Activated T-cell treated with anti-CD3 and anti-CD28 coated beads, Interleukin-2, amount 50 U/mL, for 48 hours (primary cell): ENCODE results near the gene CDS1.
"Not testable (repeated sequence)": the region's sequence is repeated elsewhere in the genome, so short reads cannot be mapped to it uniquely, and the experiment has no call there.

ENCODE experiments used
- DNase-seq, 2 experiments: peaks; one replicate each; pipeline ENCODE4 v3.0.0-alpha.2; 2020

CDS1 gene

GRCh38 chr4:84582988-84583875 is at the start of gene CDS1:
CDS1 (plus strand) TSS chr4:84583127; CDS start chr4:84583402, 275 bp downstream.
- DNase-seq: no peak

- DNase-seq: no peak
These were observed 47.0 kb upstream of the CDS1 start for GRCh38 chr4:84535901-84536300.

DNA sequence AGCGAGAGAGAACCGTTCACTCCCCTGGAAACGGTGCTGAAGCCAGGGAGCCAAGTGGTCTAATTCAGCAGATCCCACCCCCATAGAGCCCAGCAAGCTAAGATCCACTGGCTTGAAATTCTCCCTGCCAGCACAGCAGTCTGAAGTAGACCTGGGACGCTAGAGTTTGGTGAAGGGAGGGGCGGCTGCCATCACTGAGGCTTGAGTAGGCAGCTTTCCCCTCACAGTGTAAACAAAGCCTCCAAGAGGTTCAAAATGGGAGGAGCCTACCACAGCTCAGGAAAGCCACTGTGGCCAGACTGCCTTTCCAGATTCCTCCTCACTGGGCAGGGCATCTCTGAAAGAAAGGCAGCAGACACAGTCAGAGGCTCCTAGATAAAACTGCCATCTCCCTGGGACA is 37.8 kb upstream of the CDS1 start:
- DNase-seq: no peak

DNA sequence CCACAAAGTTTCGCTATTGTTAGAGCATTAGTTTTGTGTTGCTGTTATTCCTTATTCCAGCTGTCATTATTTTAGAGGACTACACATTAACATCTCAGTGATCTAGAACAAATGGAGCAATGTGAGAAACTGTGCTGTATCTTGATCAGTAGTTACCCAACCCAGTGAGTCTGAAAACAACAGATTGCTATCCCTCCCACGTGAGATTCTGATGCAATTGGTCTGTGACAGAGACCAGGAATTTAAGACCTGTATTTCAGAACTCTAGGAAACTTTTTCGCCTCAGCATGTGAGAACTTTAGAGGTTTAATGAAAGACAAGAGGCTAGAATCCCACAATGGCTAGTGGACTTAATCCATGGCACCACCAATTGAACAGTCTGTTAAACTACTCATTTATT is 35.7 kb upstream of the CDS1 start:
- DNase-seq: no peak

DNA sequence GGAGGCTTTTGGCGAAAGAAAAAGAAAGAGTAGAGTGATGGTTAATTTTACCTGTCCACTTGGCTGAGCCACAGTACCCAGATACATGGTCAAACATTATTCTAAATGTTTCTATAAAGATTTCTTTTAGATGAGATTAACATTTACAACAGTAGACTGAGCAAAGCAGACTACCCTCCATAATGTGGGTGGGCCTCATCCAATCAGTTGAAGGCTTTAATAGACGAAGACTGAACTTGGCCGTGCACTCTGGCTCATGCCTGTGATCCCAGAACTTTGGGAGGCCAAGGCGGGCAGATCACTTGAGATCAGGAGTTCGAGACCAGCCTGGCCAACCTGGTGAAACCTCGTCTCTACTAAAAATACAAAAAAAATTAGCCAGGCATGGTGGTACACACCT is 33.7 kb upstream of the CDS1 start:
- not testable (repeated sequence) for DNase-seq

DNA sequence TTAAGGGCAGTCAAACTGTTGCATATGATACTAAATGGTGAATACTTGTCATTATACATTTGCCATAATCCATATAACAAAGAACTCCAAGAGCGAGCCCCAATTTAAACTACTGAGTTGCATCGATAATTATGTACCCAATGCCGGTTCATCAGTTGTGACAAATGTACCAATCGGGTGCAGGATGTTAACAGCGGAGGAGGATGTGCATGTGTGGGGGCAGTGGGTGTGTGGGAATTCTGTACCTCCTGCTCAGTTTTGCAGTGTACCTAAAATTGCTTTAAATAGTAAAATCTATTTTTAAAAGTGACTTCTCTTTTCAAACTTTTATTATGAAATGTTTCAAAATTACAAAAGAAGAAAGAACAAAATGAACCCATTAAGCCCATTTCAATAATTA is 20.8 kb upstream of the CDS1 start:
- DNase-seq: no peak

DNA sequence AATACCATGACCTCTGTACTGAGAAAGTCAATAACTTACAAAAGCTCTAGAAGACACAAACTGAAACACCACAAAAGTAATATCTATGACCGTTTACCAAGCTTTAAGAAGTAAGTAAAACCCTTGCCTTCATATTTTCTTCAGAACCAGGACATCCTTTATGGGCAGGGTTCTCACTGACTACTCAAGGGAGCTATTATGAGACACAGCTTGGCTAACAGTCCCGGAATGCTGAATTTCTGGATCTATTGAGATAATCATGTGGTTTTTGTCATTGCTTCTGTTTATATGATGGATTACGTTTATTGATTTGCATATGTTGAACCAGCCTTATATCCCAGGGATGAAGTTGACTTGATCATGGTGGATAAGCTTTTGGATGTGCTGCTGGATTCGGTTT is 19.9 kb upstream of the CDS1 start:
- no peak for DNase-seq

- DNase-seq: no peak
These were observed 17.0 kb upstream of the CDS1 start for GRCh38 chr4:84565951-84566350.

DNA sequence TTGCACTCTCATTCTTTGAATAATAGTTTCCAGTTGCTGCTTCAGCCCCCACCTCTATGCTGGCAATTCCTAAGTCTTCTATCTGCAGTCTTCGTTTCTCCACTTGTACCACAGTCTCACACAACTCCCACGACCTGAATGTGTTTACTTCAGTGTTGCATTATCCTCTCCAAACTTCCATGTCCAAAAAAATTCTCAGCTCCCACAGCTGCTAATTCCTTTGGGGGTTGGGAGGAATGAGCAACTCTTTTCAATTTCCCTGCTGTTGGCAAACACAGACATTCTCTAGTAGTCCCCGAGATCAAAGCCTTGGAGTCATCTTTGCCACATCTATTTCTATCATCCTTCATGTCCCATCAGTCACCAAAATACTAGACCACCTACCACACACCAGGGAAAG is 14.4 kb upstream of the CDS1 start:
- DNase-seq: no peak

- no peak for DNase-seq
These were observed 13.9 kb upstream of the CDS1 start for GRCh38 chr4:84569009-84569408.

- no peak for DNase-seq
These were observed 9.4 kb upstream of the CDS1 start for GRCh38 chr4:84573385-84574068.

- DNase-seq: no peak
These were observed 8.7 kb upstream of the CDS1 start for GRCh38 chr4:84574069-84574720.

DNA sequence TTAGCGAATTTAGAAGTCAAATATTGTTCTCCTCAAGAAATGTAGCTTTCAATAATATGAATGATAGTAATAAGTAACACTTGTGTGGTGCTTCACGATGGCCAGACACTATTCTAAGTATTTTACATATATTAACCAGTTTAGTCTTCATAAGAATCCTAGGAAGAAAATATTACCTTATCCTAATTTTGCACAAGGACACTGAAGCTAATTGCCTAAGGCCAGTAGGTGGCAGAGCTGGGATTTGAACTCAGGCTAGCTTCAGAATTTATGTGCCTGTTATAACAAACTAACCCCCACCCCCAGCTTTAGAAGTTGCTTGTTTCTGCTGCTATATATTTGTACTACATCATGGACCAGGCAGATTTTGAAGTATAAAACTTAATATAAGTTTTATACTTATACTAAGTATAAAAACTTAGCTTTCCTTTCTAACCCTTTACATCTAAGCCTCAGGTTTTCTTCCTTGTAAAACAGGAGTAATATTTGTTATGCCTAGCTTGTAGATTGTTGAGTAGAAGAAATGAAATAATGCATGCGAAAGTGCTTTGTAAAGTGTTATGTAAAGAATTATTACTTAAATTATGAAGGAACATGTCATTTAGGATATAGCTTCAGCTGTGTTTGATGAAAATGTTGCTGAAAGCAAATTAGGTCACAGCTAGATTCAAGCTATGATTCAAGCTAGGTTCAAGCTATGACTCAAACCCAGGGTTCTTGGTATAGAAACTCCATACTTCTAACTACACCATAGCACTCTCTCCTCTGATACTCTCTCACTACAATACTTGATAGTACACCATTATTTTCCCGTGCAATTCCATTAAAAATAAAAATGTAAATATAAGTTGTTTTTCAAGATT is 4.2 kb upstream of the CDS1 start:
- DNase-seq: no peak

- no peak for DNase-seq
These were observed 3.5 kb upstream of the CDS1 start for GRCh38 chr4:84579403-84579776.

DNA sequence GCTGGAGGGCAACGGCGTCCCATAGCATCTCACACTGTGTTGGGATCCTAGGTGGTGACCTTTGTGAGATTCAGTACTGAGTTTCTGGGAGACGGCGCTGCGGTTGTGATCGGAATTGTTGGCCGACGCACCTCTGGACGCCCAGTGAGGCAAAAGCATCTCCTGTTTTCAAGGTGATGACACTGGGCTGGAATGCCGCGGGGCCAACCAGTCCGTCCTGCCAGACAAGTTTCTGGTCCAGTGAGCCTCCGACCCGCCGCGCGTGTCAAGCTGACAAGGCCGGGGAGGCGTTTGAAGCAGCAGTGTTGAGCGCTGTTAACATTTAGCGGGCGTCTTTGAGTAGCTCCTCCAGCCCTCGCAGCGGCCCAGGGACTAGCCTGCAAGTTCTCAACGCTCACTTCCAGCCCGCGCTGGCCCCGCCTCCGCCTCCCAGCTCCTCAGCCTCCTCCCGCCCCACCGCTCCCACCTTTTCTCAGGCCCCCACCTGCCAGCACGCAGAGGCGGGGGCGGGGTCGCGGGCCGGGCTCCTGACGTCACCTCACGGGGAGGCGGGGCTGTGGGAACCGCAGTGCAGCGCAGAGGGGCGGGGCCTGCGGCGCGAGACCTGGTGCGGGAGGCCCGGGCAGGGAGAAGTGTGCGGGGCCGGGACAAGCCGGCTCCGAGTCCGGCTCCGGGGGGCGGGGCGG is 482 bp upstream of the CDS1 start:
- peak; percentile 86 to 89 for DNase-seq

GRCh38 chr4:84583876-84584380 is 1.0 kb downstream of the CDS1 start:
- DNase-seq: peak in 1 of 2 experiments; percentile 26

DNA sequence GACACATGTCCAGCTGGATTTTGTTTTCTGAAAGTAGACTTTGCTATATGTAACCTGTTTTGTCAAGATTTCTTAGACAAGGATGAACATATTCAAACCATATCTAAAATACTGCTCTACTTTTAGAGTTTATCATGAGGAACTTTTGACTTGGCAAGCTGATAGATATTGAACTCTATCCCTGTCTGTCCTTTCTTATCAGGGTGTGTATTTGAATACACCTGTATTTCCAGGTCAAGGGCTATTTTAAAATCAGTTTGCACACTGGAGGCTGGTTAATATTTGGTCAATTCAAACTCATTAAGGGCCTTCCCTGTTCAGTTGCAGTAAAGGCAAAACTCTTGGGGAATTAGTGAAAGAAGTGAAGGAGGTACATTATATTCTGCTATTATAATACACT is 2.3 kb downstream of the CDS1 start:
- DNase-seq: no peak

GRCh38 chr4:84594724-84595123 is 11.8 kb downstream of the CDS1 start:
- no peak for DNase-seq

GRCh38 chr4:84596826-84597225 is 13.9 kb downstream of the CDS1 start:
- DNase-seq: no peak

DNA sequence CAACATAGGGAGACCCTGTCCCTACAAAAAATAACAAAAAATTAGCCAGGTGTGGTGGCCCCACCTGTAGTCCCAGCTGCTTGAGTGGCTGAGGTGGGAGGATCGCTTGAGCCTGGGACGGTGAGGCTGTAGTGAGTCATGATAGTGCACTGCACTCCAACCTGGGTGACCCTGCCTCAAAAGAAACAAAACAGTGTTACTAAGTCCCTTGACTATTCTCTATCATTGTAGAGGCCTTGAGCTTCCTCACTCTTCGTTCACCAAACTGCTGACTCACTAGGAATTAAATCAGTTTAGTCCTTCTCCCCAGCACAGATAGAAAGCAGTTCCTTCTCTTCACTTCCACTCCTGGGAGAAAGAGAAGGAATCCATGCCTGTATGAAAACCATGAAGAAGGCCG is 14.5 kb downstream of the CDS1 start:
- no peak for DNase-seq

DNA sequence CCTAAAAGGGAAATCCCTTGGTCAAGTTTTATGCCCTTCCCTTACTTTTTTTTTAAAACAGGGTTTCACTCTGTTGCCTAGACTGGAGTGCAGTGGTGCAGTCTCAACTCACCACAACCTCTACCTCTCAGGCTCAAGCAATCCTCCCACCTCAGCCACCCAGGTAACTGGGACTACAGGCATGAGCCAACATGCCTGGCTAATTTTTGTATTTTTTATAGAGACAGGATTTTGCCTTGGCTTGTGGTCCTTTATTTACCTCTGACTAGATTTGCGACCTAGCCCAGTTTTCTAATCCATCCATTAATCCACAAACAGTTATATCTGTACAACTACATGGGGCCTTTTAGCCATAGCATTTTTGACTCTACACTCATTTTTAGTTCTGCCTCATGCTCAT is 23.7 kb downstream of the CDS1 start:
- no peak for DNase-seq

DNA sequence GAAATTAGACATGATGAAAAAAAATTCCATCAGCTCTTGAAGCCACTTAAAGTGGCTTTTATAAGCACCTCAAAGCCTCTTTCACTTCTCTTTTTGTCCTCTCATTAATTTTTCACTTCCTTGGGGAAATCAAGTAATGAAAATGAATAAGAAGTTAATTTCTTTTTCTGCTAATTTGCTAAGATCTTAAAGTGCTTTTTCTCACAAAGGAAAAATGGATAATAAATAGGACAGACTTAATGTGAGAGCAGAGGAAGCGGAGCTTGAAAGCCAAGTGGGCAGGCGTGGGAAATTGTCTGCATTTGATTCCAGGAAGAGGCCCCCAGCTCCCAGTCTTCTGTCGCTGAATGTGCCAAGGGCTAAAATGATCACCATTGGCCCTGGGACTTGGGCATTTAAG is 28.6 kb downstream of the CDS1 start:
- DNase-seq: no peak
